GM21576 (cell line): Measurements from ENCODE around the gene CYCS.
"Not testable (repeated sequence)": the region's sequence is repeated elsewhere in the genome, so short reads cannot be mapped to it uniquely, and the experiment has no call there.

Experiments
- ATAC-seq: cut with Tn5 transposase; IDR thresholded peaks from one replicate; pipeline ENCODE4 v1.9.1; 2021; ENCODE audit warnings: mild to moderate bottlenecking, moderate library complexity; ENCODE audit not compliant: unreplicated experiment

Gene CYCS

GRCh38 chr7:25119102-25119501, 6.0 kb downstream of the CYCS start:
- ATAC-seq: no peak

DNA sequence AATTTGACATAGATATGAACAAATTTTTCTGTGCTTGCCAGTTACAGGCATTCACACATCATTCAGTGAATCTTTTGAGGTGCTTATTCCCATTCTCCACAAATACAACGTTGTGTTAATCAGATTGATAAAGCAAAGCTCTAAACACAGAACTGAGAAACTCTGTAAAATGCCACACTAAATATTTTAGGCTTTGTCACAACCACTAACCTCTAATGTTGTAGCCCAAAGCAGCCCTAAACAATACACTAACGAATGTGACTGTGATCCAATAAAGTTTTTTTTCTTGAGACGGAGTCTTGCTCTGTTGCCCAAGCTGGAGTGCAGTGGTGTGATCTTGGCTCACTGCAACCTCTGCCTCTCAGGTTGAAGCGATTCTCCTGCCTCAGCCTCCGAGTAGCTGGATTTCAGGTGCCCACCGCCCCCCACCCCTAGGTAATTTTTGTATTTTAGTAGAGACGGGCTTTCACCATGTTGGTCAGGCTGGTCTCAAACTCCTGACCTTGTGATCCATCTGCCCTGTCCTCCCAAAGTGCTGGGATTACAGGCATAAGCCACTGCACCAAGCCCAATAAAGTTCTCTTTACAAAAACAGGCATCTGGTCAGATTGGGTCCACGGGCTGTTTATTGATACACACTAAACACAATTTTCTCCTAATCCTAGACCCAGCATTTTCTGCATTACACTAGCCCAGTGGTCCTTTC, 6.9 kb downstream of the CYCS start:
- peak; percentile 44 for ATAC-seq

DNA sequence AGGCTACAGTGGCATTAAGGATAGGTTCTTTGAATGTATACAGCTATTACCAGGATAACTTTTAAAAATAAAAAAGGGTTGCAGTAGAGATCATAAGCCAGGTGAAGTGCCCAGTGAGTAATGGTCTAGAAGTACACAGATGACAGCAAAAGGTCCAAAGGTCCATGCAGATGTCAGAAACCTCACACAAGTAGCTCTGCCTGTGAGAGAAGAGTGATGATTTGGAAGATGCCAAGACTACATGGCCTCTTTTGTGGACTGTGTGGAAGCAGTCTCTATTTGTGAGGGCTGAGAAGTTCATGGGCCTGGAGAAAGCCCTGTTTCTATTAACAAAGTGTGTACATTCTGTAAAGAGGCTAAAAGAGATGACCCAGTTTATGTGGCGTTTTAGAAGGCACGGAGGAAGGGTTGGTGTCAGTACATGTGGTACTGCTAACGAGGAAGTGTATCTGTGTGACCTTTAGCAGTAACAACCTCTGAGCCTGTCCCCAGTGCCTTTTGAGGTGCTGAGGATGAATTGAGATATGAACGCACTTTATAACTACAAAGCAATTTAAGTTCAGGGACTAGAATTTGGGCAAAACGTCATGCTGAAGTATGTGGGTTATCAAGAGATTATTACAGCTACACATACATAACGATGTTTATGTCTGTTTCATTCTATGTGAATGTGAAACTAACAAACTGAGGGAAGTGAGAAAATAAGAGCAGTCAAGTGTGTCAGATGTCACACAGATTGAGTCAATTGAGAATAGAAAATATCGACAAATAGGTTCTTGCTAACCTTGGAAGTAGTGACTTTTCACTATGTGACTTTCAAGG, 7.6 kb downstream of the CYCS start:
- ATAC-seq: peak; percentile 90

DNA sequence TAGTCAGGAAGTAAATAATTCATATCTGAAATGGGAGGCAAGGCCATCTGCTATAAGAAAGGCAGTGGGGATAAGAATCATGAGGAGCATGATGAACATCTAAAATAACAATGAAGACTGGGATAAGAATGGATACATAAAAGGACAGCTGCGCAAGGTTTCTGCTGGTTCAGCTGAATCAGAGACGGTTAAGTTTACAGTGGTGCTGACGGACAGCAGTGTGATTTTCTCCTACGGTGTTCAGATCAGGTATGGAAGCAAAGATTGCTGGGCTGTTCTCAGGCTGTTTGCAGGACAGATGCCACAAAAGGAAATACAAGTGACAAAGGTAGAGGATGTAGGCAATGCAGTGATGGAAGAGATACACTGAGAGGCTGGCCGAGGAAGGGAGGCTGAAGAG, 8.4 kb downstream of the CYCS start:
- no peak for ATAC-seq

DNA sequence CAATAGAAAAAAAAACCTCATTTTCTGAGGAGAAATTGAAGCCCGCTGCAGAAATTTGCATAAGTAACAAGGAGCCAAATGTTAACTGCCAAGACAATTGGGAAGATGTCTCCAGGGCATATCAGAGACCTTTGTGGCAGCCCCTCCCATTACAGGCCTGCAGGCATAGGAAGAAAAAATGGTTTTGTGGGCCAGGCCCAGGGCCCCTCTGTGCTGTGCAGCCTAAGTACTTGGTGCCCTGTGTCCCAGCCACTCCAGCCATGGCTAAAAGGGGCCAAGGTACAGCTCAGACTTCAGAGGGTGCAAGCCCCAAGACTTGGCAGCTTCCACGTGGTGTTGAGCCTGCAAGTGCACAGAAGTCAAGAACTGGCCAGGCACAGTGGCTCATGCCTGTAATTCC, 14.5 kb downstream of the CYCS start:
- ATAC-seq: not testable (repeated sequence)

GRCh38 chr7:25109276-25109675, 15.8 kb downstream of the CYCS start:
- ATAC-seq: no peak

DNA sequence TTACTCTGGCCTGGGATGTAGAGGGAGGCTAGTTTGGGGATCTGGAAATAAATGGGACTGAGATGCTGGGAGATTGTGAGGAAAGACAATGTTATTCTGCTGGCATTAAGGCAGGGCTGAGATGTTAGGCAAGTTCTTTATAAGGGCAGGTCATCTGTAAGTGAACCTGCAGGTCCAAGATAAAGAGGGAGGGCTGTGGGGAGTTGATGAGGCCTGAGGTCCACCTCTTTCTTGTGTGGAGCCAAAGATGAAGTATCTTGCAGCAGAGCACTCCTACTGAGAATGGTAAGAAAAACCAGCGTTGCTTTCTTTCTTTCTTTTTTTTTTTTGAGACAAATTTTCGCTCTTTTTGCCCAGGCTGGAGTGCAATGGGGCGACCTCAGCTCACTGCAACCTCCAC, 19.1 kb downstream of the CYCS start:
- no peak for ATAC-seq

- no peak for ATAC-seq
Observed at GRCh38 chr7:25103773-25104172, 21.3 kb downstream of the CYCS start.

- ATAC-seq: no peak
Observed at GRCh38 chr7:25101817-25102216, 23.2 kb downstream of the CYCS start.

DNA sequence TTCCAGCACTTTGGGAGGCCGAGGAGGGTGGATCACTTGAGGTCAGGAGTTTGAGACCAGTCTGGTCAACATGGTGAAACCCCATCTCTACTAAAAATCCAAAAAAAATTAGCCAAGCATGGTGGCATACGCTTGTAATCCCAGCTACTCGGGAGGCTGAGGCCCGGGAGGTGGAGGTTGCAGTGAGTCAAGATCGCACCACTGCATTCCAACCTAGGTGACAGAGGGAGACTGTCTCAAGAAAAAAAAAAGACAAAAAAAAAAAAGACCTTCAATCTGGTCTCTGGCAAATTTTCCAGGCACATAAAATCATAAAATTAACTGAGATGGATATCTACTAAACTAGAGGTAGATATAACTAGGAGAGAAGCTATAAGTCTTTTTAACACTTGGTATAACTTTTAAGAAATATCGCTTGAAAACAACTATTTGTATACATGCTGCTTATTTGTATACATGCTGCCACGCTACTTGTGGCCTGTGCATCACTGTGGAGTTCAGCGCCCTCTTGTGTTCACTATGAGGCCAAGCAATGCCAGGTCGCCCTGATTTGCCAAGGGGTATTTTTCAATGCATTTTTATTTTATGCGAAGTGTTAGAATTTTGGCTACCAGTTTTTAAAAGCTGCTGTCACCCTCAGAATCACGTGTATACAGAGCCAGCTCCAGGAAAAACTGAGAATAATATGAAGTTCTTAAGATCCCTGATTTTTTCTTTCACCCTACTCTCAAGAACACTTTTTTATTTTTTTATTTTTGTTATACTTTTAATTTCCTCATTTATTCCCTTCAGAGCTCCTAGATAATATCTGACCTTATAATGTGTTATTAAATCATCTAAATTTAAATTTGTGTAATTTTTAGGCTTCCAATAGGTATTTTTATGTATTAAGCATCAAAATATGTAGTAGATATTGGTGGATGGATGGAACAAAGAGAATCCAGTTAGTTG, 26.7 kb downstream of the CYCS start:
- ATAC-seq: peak; percentile 72

- no peak for ATAC-seq
Observed at GRCh38 chr7:25095516-25096345, 29.3 kb downstream of the CYCS start.

GRCh38 chr7:25093268-25093826, 31.7 kb downstream of the CYCS start:
- ATAC-seq: peak; percentile 79

DNA sequence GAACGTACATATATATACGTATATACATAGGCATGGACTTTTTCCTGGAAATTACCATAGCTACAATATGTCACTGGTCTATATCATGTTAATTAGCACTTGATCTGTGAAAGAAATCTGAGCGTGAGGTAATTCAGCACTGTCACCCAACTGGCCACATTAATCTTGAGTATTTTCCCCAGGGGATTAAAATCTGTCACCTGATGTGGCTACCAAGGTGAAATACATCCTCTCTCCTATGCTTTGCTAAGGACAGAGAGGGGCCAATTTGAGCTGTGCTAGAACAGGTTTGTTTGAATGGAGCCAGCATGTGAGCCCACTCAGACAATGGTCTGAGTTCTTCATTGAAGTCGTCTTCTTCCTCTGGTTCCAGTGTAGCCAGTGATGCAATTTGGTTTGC, 33.3 kb downstream of the CYCS start:
- ATAC-seq: no peak

DNA sequence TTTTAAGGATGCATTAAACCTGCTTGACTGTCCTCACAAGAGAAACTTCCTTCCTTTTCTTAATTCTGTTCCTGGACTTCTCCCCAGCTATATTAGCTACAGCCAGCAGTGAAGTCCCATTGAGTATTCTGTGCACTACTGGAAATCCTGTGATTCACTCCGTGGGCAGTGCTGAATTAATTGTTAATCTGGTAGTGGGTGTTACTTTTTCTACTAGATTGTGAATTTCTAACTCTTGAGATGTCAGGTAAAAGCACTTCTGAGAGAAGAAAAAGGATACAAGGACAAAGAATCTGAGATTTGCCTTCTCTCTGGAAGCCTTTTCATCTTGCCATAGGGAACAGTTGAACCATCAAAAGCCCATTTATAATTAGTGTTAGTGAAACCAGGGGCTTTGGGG, 33.9 kb downstream of the CYCS start:
- no peak for ATAC-seq

DNA sequence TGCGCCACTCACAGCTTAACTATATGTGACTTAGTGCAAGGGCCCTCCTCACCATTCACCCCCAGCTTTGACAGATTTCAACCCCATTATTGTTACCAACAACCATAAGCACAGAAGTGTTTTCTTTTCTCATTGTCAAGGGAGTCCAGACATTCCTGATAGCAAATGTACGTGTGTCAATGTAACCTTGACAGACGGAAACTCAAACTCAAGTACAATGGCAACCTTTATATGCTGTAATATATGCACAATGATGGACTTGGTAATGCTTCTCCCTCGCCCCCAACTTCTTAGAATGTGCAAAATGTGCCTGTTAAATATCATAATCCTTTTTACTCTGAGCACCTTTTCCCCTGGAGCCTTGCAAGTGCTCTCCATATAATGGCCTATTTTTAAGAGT, 34.7 kb downstream of the CYCS start:
- ATAC-seq: no peak

DNA sequence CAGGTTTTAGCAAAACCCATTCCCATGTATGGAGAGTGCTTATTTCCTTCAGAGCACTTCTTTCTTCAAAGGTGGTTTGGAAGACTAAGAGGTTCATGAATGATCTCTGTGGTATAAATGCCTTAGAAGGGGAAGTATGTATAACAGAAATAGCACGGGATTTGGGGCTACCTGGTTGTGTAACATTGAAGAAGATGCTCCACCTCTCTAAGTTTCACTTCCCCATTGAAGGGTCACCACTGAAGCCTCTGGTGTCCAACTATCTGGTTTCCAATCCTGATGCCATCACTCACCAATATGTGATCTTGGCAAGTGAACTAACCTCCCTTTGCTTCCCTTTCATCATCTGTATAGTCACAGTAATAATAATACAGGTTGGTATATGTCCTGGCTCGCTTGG, 37.2 kb downstream of the CYCS start:
- peak; percentile 94 for ATAC-seq

DNA sequence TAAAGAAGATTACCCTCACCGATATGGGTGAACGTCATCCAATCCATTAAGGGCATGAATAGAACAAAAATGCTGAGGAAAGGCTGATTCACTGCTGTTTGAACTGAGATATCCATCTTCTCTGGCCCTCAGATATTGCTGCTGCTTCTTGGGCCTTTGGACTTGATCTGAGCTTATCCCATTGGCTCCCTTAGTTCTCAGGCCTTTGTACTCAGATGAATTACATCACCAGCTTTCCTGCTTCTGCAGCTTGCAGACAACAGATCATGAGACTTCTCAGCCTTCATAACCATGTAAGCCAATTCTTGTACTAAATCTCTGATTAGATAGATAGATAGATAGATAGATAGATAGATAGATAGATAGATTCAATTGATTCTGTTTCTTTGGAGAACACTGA, 40.2 kb downstream of the CYCS start:
- no peak for ATAC-seq

GRCh38 chr7:25083201-25083600, 41.9 kb downstream of the CYCS start:
- ATAC-seq: no peak

DNA sequence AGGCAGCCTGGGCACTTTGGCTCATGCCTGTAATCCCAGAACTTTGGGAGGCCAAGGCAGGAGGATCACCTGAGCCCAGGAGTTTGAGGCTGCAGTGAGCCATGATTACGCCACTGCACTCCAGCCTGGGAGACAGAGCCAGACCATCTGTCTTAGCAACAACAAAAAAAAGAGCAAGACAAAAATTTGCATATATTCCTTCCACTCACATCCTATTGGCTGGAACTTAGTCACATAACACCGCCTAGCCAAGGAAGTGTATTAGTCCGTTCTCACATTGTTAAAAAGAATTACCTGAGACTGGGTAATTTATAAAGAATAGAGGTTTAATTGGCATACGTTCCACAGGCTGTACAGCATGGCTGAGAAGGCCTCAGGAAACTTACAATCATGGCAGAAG, 43.0 kb downstream of the CYCS start:
- not testable (repeated sequence) for ATAC-seq

DNA sequence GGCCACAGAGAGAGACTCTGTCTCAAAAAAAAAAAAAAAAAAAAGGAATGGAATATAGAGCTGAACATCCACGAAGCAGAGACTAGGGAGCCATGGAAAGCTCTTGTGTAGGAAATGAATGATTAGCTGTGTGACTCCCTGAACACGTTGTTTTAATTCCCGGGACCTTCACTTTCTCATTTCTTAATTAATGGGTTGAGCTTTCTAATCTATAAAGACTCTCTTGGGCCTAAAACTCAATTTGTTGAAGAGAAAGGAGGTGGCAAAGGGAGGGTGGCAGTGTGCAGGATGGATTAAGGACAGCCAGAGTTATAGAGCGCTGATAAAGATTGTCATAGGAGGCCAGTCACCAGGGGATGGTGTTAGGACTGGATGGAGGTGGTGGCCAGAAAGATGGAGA, 48.0 kb downstream of the CYCS start:
- no peak for ATAC-seq
